NCI-H510A treated with DMSO at 0.1 percent for 48 hours (cell line): ENCODE data around the gene ZBTB11.
"Not testable (repeated sequence)": the region's sequence is repeated elsewhere in the genome, so short reads cannot be mapped to it uniquely, and the experiment has no call there.

Experiments used
- DNase-seq: peaks from one replicate; lab custom pipeline; 2025; lab: John Stamatoyannopoulos, UW

Gene ZBTB11

DNA sequence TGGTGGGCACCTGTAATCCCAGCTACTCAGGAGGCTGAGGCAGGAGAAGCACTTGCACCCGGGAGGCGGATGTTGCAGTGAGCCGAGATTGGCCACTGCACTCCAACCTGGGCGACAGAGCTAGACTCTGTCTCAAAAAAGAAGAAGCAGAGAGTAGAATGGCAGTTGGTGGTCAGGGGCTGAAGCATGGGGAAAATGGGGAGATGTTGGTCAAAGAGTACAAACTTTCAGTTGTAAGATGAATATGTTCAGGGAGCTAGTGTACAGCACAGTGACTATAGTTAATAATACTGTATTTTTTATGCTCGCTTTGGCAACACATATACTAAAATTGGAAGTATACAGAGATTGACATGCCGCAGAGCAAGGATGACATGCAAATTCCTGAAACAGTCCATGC lies 61.4 kb downstream of the ZBTB11 start:
- DNase-seq: no peak

DNA sequence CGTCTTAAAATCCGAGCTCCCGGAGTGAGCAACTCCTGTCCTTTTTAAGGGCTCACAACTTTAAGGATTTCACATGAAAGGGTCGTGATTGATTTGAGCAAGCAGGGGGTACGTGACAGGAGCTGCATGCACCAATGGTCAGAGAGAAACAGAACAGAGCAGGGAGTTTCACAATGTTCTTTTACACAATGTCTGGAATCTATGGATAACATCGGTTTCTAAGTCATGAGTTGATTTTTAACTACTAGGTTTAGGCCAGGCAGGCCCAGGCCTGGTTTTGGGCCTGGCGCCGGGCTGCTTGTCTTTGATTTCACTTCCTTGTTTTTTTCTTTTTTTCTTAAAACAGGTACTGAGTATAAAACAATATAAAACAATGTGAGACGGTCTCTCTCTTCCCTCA lies 63.9 kb downstream of the ZBTB11 start:
- DNase-seq: not testable (repeated sequence)

DNA sequence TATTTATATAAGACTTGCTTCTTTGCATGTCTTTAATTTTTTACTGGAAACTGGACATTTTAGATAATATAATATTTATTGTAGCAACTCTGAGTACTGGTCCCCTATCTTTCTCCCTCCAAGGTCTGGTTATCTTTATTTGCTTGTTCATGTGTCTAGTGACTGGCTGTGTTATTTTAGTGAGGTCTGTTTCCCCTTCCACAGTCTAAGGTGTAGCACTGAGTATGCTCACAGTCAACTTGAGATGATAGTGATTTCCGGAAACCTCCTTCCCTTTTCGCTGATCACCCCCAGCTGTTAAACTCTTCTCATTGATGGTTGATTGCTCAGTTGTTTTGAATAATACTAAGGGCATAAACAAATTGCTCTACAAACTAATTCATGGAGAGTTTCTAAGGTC lies 65.9 kb downstream of the ZBTB11 start:
- DNase-seq: no peak

DNA sequence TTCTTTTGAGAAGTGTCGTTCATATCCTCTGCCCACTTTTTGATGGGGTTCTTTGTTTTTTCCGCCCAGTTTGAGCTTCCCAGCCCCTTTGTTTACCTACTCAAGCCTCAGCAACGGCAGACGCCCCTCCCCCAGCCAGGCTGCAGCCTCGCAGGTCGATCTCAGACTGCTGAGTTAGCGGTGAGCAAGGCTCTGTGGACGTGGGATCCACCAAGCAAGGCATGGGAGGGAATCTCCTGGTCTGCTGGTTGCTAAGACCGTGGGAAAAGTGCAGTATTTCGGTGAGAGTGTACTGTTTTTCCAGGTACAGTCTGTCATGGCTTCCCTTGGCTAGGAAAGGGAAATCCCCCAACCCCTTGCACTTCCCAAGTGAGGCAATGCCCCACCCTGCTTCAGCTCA lies 71.5 kb downstream of the ZBTB11 start:
- DNase-seq: not testable (repeated sequence)

DNA sequence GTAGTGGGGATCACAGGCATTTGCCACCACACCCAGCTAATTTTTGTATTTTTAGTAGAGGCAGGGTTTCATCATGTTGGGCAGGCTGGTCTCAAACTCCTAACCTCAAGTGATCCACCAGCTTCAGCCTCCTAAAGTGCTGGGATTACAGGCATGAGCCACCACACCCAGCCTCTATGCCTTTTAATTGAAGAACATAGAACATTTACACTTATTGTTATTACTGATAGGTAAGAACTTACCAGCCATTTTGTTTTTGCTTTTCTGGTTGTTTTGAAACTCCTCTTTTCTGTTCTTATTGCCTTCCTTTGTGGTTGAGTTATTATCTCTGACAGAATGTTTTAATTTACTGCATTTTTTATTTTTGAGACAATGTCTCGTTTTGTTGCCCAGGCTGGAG lies 73.7 kb downstream of the ZBTB11 start:
- DNase-seq: no peak

DNA sequence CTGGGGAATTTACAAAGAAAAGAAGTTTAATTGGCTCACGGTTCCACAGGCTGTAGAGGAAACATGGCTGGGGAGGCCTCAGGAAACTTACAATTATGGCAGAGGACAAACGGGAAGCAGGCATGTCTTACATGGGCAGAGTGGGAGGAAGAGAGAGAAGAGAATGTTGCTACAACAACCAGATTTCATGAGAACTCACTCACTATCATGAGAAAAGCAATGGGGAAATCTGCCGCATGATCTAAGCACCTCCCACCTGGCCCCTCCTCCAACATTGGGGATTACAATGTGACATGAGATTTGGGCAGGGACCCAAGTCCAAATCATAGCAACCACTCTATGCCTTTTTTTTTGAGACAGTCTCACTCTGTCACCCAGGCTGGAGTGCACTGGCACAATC lies 74.2 kb downstream of the ZBTB11 start:
- no peak for DNase-seq
